ENCODE measurements around the gene TTC28.

- TF ChIP-seq, protein P1, sequence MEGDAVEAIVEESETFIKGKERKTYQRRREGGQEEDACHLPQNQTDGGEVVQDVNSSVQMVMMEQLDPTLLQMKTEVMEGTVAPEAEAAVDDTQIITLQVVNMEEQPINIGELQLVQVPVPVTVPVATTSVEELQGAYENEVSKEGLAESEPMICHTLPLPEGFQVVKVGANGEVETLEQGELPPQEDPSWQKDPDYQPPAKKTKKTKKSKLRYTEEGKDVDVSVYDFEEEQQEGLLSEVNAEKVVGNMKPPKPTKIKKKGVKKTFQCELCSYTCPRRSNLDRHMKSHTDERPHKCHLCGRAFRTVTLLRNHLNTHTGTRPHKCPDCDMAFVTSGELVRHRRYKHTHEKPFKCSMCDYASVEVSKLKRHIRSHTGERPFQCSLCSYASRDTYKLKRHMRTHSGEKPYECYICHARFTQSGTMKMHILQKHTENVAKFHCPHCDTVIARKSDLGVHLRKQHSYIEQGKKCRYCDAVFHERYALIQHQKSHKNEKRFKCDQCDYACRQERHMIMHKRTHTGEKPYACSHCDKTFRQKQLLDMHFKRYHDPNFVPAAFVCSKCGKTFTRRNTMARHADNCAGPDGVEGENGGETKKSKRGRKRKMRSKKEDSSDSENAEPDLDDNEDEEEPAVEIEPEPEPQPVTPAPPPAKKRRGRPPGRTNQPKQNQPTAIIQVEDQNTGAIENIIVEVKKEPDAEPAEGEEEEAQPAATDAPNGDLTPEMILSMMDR (tag by site-specific recombination; IDR thresholded peaks at IDR 0.05): no peak
- TF ChIP-seq REST (tag by site-specific recombination; IDR thresholded peaks at IDR 0.05) (no peak), SALL2 (tag by site-specific recombination; IDR thresholded peaks at IDR 0.05; ENCODE audit: borderline replicate concordance) (no peak), ZXDB (tag by site-specific recombination; IDR thresholded peaks at IDR 0.05) (no peak), ZNF777 (tag by site-specific recombination; IDR thresholded peaks at IDR 0.05; ENCODE audit: borderline replicate concordance) (no peak)
- TF ChIP-seq, protein P2, sequence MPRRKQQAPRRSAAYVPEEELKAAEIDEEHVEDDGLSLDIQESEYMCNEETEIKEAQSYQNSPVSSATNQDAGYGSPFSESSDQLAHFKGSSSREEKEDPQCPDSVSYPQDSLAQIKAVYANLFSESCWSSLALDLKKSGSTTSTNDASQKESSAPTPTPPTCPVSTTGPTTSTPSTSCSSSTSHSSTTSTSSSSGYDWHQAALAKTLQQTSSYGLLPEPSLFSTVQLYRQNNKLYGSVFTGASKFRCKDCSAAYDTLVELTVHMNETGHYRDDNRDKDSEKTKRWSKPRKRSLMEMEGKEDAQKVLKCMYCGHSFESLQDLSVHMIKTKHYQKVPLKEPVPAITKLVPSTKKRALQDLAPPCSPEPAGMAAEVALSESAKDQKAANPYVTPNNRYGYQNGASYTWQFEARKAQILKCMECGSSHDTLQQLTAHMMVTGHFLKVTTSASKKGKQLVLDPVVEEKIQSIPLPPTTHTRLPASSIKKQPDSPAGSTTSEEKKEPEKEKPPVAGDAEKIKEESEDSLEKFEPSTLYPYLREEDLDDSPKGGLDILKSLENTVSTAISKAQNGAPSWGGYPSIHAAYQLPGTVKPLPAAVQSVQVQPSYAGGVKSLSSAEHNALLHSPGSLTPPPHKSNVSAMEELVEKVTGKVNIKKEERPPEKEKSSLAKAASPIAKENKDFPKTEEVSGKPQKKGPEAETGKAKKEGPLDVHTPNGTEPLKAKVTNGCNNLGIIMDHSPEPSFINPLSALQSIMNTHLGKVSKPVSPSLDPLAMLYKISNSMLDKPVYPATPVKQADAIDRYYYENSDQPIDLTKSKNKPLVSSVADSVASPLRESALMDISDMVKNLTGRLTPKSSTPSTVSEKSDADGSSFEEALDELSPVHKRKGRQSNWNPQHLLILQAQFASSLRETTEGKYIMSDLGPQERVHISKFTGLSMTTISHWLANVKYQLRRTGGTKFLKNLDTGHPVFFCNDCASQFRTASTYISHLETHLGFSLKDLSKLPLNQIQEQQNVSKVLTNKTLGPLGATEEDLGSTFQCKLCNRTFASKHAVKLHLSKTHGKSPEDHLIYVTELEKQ (tag by site-specific recombination; IDR thresholded peaks at IDR 0.05; ENCODE audit: borderline replicate concordance): no peak
Measured at GRCh38 chr22:28357193-28357592, 322.4 kb downstream of the TTC28 start.

Measured in HEK293 (cell line).